GM12891 (cell line): ENCODE measurements around the gene ATN1.

Experiments used
- DNase-seq: peaks from one replicate; pipeline ENCODE4 v3.0.0; 2011; ENCODE audit warnings: low spot score; ENCODE audit not compliant: insufficient read length
- FAIRE-seq: peaks from 2 replicates; lab custom pipeline; 2011; peaks lifted over from hg19 to GRCh38; lab: Jason Lieb, UNC
- PAX5 ChIP-seq: IDR thresholded peaks from 2 replicates; pipeline ENCODE4 v1.6.1; 2011; ENCODE audit warnings: low read length, moderate library complexity, mild to moderate bottlenecking; ENCODE audit not compliant: insufficient read depth, severe bottlenecking
- POLR2A ChIP-seq: IDR thresholded peaks from 2 replicates; pipeline ENCODE4 v1.6.1; 2011; ENCODE audit warnings: low read depth, low read length, control low read depth
- POLR2AphosphoS5 ChIP-seq: IDR thresholded peaks from 2 replicates; pipeline ENCODE4 v1.6.1; 2011; ENCODE audit warnings: low read depth, low read length, control low read depth
- POU2F2 ChIP-seq: IDR thresholded peaks from 2 replicates; pipeline ENCODE4 v1.6.1; 2011; ENCODE audit warnings: low read depth, mild to moderate bottlenecking, control low read depth, low read length, moderate library complexity
- SPI1 ChIP-seq: IDR thresholded peaks from 2 replicates; pipeline ENCODE4 v1.6.1; 2011; ENCODE audit warnings: low read depth, low read length, control low read depth
- TAF1 ChIP-seq: IDR thresholded peaks from 2 replicates; pipeline ENCODE4 v1.6.1; 2011; ENCODE audit warnings: low read depth, low read length, control low read depth

Gene ATN1

GRCh38 chr12:6937481-6938352, 10.0 kb downstream of the ATN1 start:
- FAIRE-seq = peak; percentile 100
- DNase-seq = peak; percentile 84
- TF ChIP-seq TAF1 (peak; percentile 86; the same call in 1 of the 2 replicates), POU2F2 (no peak), PAX5 (peak; percentile 47), POLR2A (peak; percentile 72), SPI1 (no peak), POLR2AphosphoS5 (peak; percentile 86; the same call in 1 of the 2 replicates)

GRCh38 chr12:6938353-6939190, 10.8 kb downstream of the ATN1 start:
- no peak for FAIRE-seq
- TF ChIP-seq POLR2AphosphoS5 = no peak
- TF ChIP-seq PAX5 = no peak
- TF ChIP-seq POLR2A = no peak; the same call in 1 of the 2 replicates
- TF ChIP-seq SPI1 = no peak
- no peak for TF ChIP-seq TAF1
- TF ChIP-seq POU2F2 = no peak
- no peak for DNase-seq

GRCh38 chr12:6939191-6939540, 11.4 kb downstream of the ATN1 start:
- DNase-seq = no peak
- TF ChIP-seq POU2F2 = no peak
- no peak for TF ChIP-seq TAF1
- no peak for TF ChIP-seq POLR2AphosphoS5
- no peak for TF ChIP-seq SPI1
- TF ChIP-seq POLR2A = no peak
- no peak for TF ChIP-seq PAX5
- no peak for FAIRE-seq

GRCh38 chr12:6941267-6941666, 13.5 kb downstream of the ATN1 start:
- DNase-seq = no peak
- TF ChIP-seq PAX5 = no peak
- no peak for TF ChIP-seq POLR2AphosphoS5
- no peak for TF ChIP-seq POU2F2
- TF ChIP-seq POLR2A = no peak
- no peak for TF ChIP-seq TAF1
- no peak for TF ChIP-seq SPI1
- no peak for FAIRE-seq

GRCh38 chr12:6941782-6942181, 14.0 kb downstream of the ATN1 start:
- FAIRE-seq (no peak), DNase-seq (no peak)
- TF ChIP-seq POU2F2 = no peak

GRCh38 chr12:6942331-6942665, 14.5 kb downstream of the ATN1 start:
- no peak for FAIRE-seq
- DNase-seq = no peak
- TF ChIP-seq TAF1 = no peak
- TF ChIP-seq POLR2AphosphoS5 = no peak

- FAIRE-seq = no peak
- DNase-seq = peak; percentile 90
- TF ChIP-seq POU2F2 = peak; percentile 51; the same call in 1 of the 2 replicates
- no peak for TF ChIP-seq POLR2AphosphoS5
Measured at GRCh38 chr12:6943389-6943721, 15.6 kb downstream of the ATN1 start.

- FAIRE-seq (no peak), DNase-seq (peak; percentile 65)
- TF ChIP-seq POLR2A = peak; percentile 98
- TF ChIP-seq TAF1 = peak; percentile 47; the same call in 1 of the 2 replicates
- no peak for TF ChIP-seq SPI1
- TF ChIP-seq POU2F2 = peak; percentile 98
- peak; percentile 99 for TF ChIP-seq POLR2AphosphoS5
- TF ChIP-seq PAX5 = peak; percentile 86
Measured at GRCh38 chr12:6943722-6944380, 16.1 kb downstream of the ATN1 start, which contains the start of the genes C12orf57 and RNU7-1. C12orf57 (plus strand) TSS chr12:6944022; CDS start chr12:6944122, 100 bp downstream. RNU7-1 (plus strand) TSS chr12:6943816.

- TF ChIP-seq POLR2AphosphoS5 = no peak
- TF ChIP-seq POLR2A = no peak
- peak; percentile 41; the same call in 1 of the 2 replicates for TF ChIP-seq POU2F2
- TF ChIP-seq SPI1 = no peak
- no peak for TF ChIP-seq TAF1
- peak; percentile 93 for FAIRE-seq
Measured at GRCh38 chr12:6944381-6945186, 16.8 kb downstream of the ATN1 start.

More at GRCh38 chr12:6944381-6945186, 16.8 kb downstream of the ATN1 start:
- DNase-seq = peak; percentile 73
